Right atrium auricular region (tissue), 2 donors: ENCODE data around the gene GDE1. TPM values are rescaled to one million over a fixed set of nuclear protein-coding genes. Genes with fewer than 3 reads are reported as not detected.

ENCODE experiments used
- DNase-seq: peaks from one replicate; pipeline ENCODE4 v3.0.0-alpha.2; 2019; ENCODE audit warnings: low spot score
- H3K27ac ChIP-seq, 2 donors: fragments of 200-600 bp; sonication (generic); 1 replicate in 1 of 2; 2 replicates in 1 of 2; pipeline ENCODE4 v1.5.1; 2016 to 2019
- H3K27me3 ChIP-seq, 2 donors: fragments of 200-600 bp; sonication (generic); one replicate each; pipeline versions ENCODE4 v1.5.1 to v1.6.0; 2017 to 2019
- H3K36me3 ChIP-seq: fragments of 200-600 bp; sonication (generic); one replicate; pipeline ENCODE4 v1.5.1; 2016
- H3K4me1 ChIP-seq, 2 donors: fragments of 200-600 bp; sonication (generic); one replicate each; pipeline versions ENCODE4 v1.5.1 to v1.6.0; 2017 to 2019
- H3K4me3 ChIP-seq, 2 donors: fragments of 200-600 bp; sonication (generic); 1 replicate in 1 of 2; 2 replicates in 1 of 2; pipeline ENCODE4 v1.5.1; 2017 to 2019; ENCODE audit warnings: mild to moderate bottlenecking in 1 of 2, moderate library complexity in 1 of 2
- H3K9me3 ChIP-seq, 2 donors: fragments of 200-600 bp; sonication (generic); one replicate each; pipeline ENCODE4 v1.5.1; 2019
- total RNA-seq, 2 donors: library from RNA; depleted of rRNA; stranded (reverse); fragments of >200 nt; gene quantifications; one replicate each; pipeline ENCODE4 v1.1.0, GENCODE V29; 2016
- TF ChIP-seq, protein P1 (sequence below), 2 donors: fragments of 200-600 bp; sonication (generic); IDR thresholded peaks; one replicate each; pipeline ENCODE4 v1.5.1; 2019; ENCODE audit warnings: antibody characterized with exemption in 2 of 2

GDE1 gene
- total RNA-seq, 2 donors from 2014 or later, result 68.7 to 89.9 TPM

DNA sequence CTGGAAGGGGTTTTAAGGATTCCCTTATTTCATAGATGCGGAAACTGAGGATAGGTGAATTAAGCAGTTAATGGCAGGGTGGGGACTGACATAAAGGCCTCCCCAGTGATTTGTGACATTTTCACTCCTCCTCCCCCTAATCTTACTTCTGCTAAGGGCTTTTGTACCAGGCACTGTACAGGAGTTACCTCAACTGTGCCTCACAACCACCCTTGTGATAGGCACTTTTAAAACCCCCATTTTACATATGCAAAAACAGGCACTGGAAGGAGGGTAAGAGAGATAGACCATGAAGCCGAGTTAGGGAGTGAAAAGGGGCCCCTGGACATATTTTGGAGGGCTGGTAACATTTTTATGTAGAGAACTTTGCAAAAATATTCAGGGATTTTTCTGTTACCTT is 862 bp upstream of the GDE1 start:
- Histone ChIP-seq H3K4me3 (no peak overlapping the region), H3K27me3 (no peaks in the 10 kb centered on the region), H3K36me3 (no peaks in the 10 kb centered on the region), H3K4me1 (peaks cover 0 to 40% of the 10 kb centered on the region in 2 donors), H3K9me3 (no peaks in the 10 kb centered on the region), H3K27ac (no peak overlapping the region)
- TF ChIP-seq, protein P1, sequence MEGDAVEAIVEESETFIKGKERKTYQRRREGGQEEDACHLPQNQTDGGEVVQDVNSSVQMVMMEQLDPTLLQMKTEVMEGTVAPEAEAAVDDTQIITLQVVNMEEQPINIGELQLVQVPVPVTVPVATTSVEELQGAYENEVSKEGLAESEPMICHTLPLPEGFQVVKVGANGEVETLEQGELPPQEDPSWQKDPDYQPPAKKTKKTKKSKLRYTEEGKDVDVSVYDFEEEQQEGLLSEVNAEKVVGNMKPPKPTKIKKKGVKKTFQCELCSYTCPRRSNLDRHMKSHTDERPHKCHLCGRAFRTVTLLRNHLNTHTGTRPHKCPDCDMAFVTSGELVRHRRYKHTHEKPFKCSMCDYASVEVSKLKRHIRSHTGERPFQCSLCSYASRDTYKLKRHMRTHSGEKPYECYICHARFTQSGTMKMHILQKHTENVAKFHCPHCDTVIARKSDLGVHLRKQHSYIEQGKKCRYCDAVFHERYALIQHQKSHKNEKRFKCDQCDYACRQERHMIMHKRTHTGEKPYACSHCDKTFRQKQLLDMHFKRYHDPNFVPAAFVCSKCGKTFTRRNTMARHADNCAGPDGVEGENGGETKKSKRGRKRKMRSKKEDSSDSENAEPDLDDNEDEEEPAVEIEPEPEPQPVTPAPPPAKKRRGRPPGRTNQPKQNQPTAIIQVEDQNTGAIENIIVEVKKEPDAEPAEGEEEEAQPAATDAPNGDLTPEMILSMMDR (IDR thresholded peaks at IDR 0.05), result no peak
- DNase-seq, result no peak

DNA sequence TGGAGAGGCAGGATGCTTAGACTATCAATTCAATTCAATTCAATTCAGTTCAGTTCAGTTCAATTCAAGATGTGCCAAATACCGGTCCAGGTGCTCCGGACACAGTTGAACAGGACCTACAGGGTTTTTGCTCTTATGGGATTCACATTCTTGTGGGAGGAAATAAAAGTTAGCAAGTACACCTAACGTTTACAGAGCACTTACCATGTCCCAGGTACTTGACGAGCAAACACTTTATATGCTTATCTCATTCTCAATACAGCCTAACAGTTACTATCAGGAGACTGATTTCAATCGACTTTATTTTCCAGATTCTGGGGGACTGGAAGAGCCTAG is 467 bp upstream of the GDE1 start:
- TF ChIP-seq, protein P1 (IDR thresholded peaks at IDR 0.05), result no peak
- Histone ChIP-seq H3K4me3 (peak overlapping the region in 1 of 2 donors; percentile 74), H3K27ac (peak overlapping the region; percentile 86 to 89), H3K9me3 (no peaks in the 10 kb centered on the region), H3K4me1 (peaks cover 0 to 40% of the 10 kb centered on the region in 2 donors), H3K27me3 (no peaks in the 10 kb centered on the region), H3K36me3 (no peaks in the 10 kb centered on the region)
- DNase-seq, result no peak

DNA sequence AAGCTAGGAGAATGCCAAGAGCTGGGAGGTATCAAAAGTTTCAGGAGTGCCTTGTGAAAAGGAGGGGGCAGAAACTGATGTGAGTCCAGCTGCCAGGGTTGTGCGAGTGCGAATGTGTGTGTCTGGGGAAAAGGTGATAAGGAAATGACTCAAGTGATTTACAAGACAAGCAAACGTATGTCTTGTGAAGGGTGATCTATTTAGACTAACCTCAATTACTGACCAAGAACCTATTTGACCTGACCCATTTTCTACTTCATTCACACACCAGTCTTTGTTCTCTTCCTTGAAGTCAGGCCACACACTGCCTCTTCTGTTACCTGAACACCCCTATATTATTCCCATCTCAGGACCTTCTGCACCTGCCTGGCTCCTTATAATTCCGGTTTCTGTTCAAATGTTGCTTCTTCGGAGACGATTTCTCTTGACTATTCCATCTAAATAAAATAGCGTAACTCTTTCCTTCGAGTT is 1.0 kb downstream of the GDE1 start:
- H3K27ac ChIP-seq, result peak overlapping the region; percentile 86 to 89
- peaks cover 0 to 46% of the 10 kb centered on the region in 2 donors for H3K4me1 ChIP-seq
- H3K9me3 ChIP-seq, result no peaks in the 10 kb centered on the region
- TF ChIP-seq, protein P1 (IDR thresholded peaks at IDR 0.05), result no peak
- peaks cover 11% of the 10 kb centered on the region for H3K36me3 ChIP-seq
- H3K4me3 ChIP-seq, result peak overlapping the region; percentile 67 to 74
- H3K27me3 ChIP-seq, result no peaks in the 10 kb centered on the region
- DNase-seq, result no peak

DNA sequence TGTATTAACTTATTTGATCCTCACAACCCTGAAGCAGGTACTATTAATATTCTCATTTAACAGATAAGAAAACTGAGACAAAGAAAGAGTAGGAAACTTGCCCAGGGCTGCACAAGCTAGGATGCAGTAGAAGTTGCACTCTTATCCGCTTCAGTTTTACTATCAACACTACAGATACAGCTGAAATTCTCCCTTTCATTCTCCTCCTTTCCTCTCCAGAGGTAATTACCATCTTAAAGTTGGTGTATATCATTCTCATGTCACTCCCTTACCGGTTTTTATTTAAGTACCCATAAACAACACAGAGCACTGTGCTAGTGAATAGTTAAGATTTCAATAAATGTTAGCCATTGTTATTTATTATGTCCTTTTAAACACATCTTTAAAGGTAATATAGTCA is 3.5 kb downstream of the GDE1 start:
- TF ChIP-seq, protein P1 (IDR thresholded peaks at IDR 0.05), result no peak
- no peak overlapping the region for H3K4me3 ChIP-seq
- no peaks in the 10 kb centered on the region for H3K9me3 ChIP-seq
- H3K27ac ChIP-seq, result no peak overlapping the region
- no peak for DNase-seq
- peaks cover 0 to 33% of the 10 kb centered on the region in 2 donors for H3K4me1 ChIP-seq
- no peaks in the 10 kb centered on the region for H3K27me3 ChIP-seq
- peaks cover 20% of the 10 kb centered on the region for H3K36me3 ChIP-seq

DNA sequence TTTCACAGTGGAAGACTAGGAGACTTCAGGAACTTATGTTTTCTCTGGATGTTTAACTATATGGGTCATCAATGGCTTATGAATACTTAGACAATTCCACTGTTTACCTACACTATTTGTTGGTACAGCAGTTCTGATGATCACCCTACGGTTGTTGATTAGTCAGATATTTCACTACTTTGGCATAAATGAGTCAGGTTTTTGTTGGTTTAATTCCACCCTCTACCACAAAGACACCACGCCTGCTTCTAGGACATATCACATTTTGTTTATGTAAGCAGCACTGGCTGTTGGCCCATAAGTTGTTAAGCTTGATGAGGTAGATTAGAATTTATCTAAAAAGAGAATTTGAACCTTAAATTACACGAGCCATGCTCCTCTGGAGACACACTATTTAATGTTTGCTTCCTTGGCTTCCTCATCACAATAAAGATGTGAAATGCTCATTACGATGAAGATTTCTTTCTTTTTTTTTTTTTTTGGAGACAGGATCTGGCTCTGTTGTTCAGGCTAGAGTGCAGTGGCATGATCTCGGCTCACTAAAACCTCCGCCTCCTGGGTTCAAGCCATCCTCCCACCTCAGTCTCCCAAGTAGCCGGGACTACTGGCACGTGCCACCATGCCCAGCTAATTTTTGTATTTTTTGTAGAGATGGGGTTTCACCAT is 4.3 kb downstream of the GDE1 start:
- no peaks in the 10 kb centered on the region for H3K27me3 ChIP-seq
- H3K4me3 ChIP-seq, result no peak overlapping the region
- H3K27ac ChIP-seq, result no peak overlapping the region
- peaks cover 20% of the 10 kb centered on the region for H3K36me3 ChIP-seq
- no peak for DNase-seq
- peaks cover 0 to 32% of the 10 kb centered on the region in 2 donors for H3K4me1 ChIP-seq
- TF ChIP-seq, protein P1 (IDR thresholded peaks at IDR 0.05), result no peak
- H3K9me3 ChIP-seq, result no peaks in the 10 kb centered on the region

DNA sequence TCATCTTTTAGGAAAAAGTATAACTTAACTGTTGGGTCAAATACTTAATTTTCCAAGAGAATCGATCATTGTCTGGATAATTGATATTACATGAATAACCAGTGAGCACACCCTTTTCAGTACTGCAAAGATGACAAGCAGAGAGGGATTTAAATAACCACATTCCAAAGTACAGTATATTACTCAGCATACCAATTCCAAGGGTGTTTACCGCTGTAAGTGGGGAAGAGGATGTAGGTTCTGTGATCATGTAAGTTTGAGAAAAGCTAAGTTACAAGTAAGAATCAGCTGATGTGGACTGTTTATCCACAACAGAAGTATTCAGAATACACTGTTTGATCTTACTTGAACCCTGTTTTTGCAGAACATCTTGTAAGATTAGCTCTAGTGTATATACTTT is 6.1 kb downstream of the GDE1 start:
- peaks cover 0 to 22% of the 10 kb centered on the region in 2 donors for H3K4me1 ChIP-seq
- no peaks in the 10 kb centered on the region for H3K9me3 ChIP-seq
- TF ChIP-seq, protein P1 (IDR thresholded peaks at IDR 0.05), result no peak
- H3K27me3 ChIP-seq, result no peaks in the 10 kb centered on the region
- peaks cover 20% of the 10 kb centered on the region for H3K36me3 ChIP-seq
- no peak overlapping the region for H3K27ac ChIP-seq
- no peak for DNase-seq
- H3K4me3 ChIP-seq, result no peak overlapping the region
